ENCODE data around the gene CCDC88B.

DNA sequence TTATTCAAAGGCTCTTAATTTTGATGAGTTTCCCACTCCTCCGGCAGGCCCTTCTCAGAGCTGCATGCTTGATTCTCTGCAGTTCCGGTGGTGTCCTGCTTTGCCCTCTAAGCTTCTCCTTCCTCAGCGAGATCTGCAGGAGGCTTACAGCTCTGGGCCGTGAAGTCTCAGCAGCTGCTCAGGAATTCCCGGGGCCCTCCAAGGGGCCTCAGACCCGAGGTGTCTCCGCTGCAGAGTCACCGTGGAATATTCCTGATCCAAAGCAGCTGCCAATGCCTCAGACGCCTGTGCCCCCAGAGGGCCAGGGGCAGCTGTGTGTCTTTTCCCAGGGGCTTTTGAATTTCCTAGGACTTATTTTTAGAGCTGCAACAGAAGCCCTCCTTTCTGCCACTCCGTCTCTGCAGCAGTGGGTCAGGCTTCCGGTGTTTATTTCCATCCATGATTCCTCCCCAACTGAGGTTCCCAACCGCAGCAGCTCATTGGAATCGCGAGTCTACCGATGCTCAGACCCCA lies 56.1 kb downstream of the CCDC88B start:
- TF ChIP-seq ZNF274 (IDR thresholded peaks at IDR 0.05; ENCODE audit: low read depth, low read length), result no peak
- TF ChIP-seq YY1 (IDR thresholded peaks at IDR 0.05; ENCODE audit: insufficient read depth, insufficient read length), result no peak
